Activated naive CD8-positive, alpha-beta T cell treated with anti-CD3 and anti-CD28 coated beads, Interleukin-2, amount 50 U/mL, for 16 hours (primary cell): Measurements from ENCODE around the gene PRRC2B.
"Not testable (repeated sequence)": the region's sequence is repeated elsewhere in the genome, so short reads cannot be mapped to it uniquely, and the experiment has no call there.

Source experiments
- DNase-seq: peaks from one replicate; pipeline ENCODE4 v3.0.0-alpha.2; 2020; ENCODE audit warnings: low read depth, low spot score

The PRRC2B gene

GRCh38 chr9:131537946-131538345 is 144.1 kb downstream of the PRRC2B start:
- DNase-seq, result no peak

- DNase-seq, result no peak
Measured at GRCh38 chr9:131539223-131539923, 145.5 kb downstream of the PRRC2B start.

- DNase-seq, result no peak
Measured at GRCh38 chr9:131543141-131543540, 149.3 kb downstream of the PRRC2B start.

- no peak for DNase-seq
Measured at GRCh38 chr9:131545003-131545785, 151.3 kb downstream of the PRRC2B start, which contains the start of gene PRRT1B. PRRT1B (plus strand) TSS chr9:131545523; CDS start chr9:131545616, 93 bp downstream.

- no peak for DNase-seq
Measured at GRCh38 chr9:131545786-131546335, 152.0 kb downstream of the PRRC2B start.

- no peak for DNase-seq
Measured at GRCh38 chr9:131546336-131547084, 152.6 kb downstream of the PRRC2B start.

GRCh38 chr9:131549186-131549585 is 155.3 kb downstream of the PRRC2B start:
- DNase-seq, result not testable (repeated sequence)
